GM13976 (cell line): ENCODE results near the gene RFTN1.
A peak's percentile ranks its signal among the peaks of the same experiment; 100 is the strongest.

ENCODE experiments used
- DNase-seq: peaks from one replicate; pipeline ENCODE4 v3.0.0; 2012; ENCODE audit warnings: low spot score
- CTCF ChIP-seq: IDR thresholded peaks from 2 replicates; pipeline ENCODE4 v1.5.1; 2012; ENCODE audit warnings: borderline replicate concordance, mild to moderate bottlenecking; ENCODE audit not compliant: insufficient read depth; ENCODE audit errors: extremely low read depth, missing control alignments, control extremely low read depth
- in situ Hi-C: fragments of 300-500 bp; cut with MboI; formaldehyde crosslinking; loops from one replicate; pipeline ENCODE4 v1.12.0; 2022; ENCODE audit warnings: low sequenced_read_pairs, mixed read lengths, inconsistent platforms; ENCODE audit not compliant: unreplicated experiment

Gene RFTN1

GRCh38 chr3:16380421-16380820 is 133.1 kb downstream of the RFTN1 start:
- in situ Hi-C loops = no loop called here
- no peak for TF ChIP-seq CTCF
- DNase-seq = no peak

- in situ Hi-C loops = loop anchor here (10.0 kb wide), 1 partner anchor 135 kb away; the partner anchor contains the start of gene RFTN1
- TF ChIP-seq CTCF = no peak
- DNase-seq = no peak
Measured at GRCh38 chr3:16379838-16380237, 133.7 kb downstream of the RFTN1 start.

GRCh38 chr3:16378920-16379319 is 134.6 kb downstream of the RFTN1 start:
- no peak for TF ChIP-seq CTCF
- DNase-seq = peak; percentile 59
- in situ Hi-C loops = loop anchor here (10.0 kb wide), 1 partner anchor 136 kb away; the partner anchor contains the start of gene RFTN1

GRCh38 chr3:16378415-16378814 is 135.1 kb downstream of the RFTN1 start:
- in situ Hi-C loops = loop anchor here (10.0 kb wide), 1 partner anchor 136 kb away; the partner anchor contains the start of gene RFTN1
- TF ChIP-seq CTCF = no peak
- DNase-seq = no peak

- in situ Hi-C loops = loop anchor here (10.0 kb wide), 1 partner anchor 137 kb away; the partner anchor contains the start of gene RFTN1
- no peak for DNase-seq
- TF ChIP-seq CTCF = peak; percentile 19
Measured at GRCh38 chr3:16377847-16378302, 135.6 kb downstream of the RFTN1 start.

- in situ Hi-C loops = loop anchor here (10.0 kb wide), 1 partner anchor 138 kb away; the partner anchor contains the start of gene RFTN1
- no peak for TF ChIP-seq CTCF
- DNase-seq = no peak
Measured at GRCh38 chr3:16377196-16377595, 136.3 kb downstream of the RFTN1 start.
